GM12874 (cell line): ENCODE data around the gene AARS2.

Experiments
- CTCF ChIP-seq: IDR thresholded peaks from 2 replicates; pipeline ENCODE4 v1.5.1; 2011; ENCODE audit warnings: low read depth, mild to moderate bottlenecking, control low read depth, low read length, moderate library complexity; ENCODE audit not compliant: insufficient read depth

AARS2 gene

GRCh38 chr6:44275749-44276648, 37.1 kb downstream of the AARS2 start:
- no peak for TF ChIP-seq CTCF

GRCh38 chr6:44275271-44275748, 37.8 kb downstream of the AARS2 start:
- no peak for TF ChIP-seq CTCF

GRCh38 chr6:44273617-44274016, 39.5 kb downstream of the AARS2 start:
- TF ChIP-seq CTCF = no peak

GRCh38 chr6:44272999-44273566, 40.1 kb downstream of the AARS2 start:
- no peak for TF ChIP-seq CTCF

- no peak for TF ChIP-seq CTCF
These were observed 40.6 kb downstream of the AARS2 start for GRCh38 chr6:44272529-44272928.

- TF ChIP-seq CTCF = no peak
These were observed 41.2 kb downstream of the AARS2 start for GRCh38 chr6:44271914-44272313.

GRCh38 chr6:44271406-44271723, 41.8 kb downstream of the AARS2 start:
- no peak for TF ChIP-seq CTCF
